Astrocyte (in vitro differentiated cells and primary cell): ENCODE measurements around the gene PGF.
"Not testable (repeated sequence)": the region's sequence is repeated elsewhere in the genome, so short reads cannot be mapped to it uniquely, and the experiment has no call there.

Experiments used
- EZH2 ChIP-seq: IDR thresholded peaks from 2 replicates; pipeline ENCODE4 v1.6.1; 2012; ENCODE audit warnings: mild to moderate bottlenecking, low read length, inconsistent platforms; ENCODE audit not compliant: insufficient read depth
- TF ChIP-seq, protein P1 (sequence below): IDR thresholded peaks from 2 replicates; pipeline ENCODE4 v1.5.1; 2011; ENCODE audit warnings: low read depth, mild to moderate bottlenecking, inconsistent platforms, low read length, moderate library complexity; ENCODE audit not compliant: insufficient read depth

DNA sequence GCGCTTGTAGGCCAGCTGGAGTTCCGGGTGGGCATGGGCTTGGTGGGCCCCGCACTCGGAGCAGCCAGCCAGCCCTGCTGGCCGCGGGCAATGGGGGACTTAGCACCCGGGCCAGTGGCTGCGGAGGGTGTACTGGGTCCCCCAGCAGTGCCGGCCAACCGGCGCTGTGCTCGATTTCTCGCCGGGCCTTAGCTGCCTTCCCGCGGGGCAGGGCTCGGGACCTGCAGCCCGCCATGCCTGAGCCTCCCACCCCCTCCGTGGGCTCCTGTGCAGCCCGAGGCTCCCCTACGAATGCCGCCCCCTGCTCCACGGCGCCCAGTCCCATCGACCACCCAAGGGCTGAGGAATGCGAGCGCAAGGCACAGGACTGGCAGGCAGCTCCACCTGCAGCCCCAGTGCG, 38.8 kb upstream of the PGF start:
- TF ChIP-seq, protein P1, sequence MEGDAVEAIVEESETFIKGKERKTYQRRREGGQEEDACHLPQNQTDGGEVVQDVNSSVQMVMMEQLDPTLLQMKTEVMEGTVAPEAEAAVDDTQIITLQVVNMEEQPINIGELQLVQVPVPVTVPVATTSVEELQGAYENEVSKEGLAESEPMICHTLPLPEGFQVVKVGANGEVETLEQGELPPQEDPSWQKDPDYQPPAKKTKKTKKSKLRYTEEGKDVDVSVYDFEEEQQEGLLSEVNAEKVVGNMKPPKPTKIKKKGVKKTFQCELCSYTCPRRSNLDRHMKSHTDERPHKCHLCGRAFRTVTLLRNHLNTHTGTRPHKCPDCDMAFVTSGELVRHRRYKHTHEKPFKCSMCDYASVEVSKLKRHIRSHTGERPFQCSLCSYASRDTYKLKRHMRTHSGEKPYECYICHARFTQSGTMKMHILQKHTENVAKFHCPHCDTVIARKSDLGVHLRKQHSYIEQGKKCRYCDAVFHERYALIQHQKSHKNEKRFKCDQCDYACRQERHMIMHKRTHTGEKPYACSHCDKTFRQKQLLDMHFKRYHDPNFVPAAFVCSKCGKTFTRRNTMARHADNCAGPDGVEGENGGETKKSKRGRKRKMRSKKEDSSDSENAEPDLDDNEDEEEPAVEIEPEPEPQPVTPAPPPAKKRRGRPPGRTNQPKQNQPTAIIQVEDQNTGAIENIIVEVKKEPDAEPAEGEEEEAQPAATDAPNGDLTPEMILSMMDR = not testable (repeated sequence)
- TF ChIP-seq EZH2 = not testable (repeated sequence)
